ENCODE data around the gene DEFB114.
A peak's percentile ranks its signal among the peaks of the same experiment; 100 is the strongest.
"Not testable (repeated sequence)": the region's sequence is repeated elsewhere in the genome, so short reads cannot be mapped to it uniquely, and the experiment has no call there.

Gene DEFB114

GRCh38 chr6:49964064-49964463 is at the start of gene DEFB114:
DEFB114 (minus strand) TSS chr6:49964164; CDS start chr6:49964105, 59 bp downstream.
- DNase-seq: no peak

- DNase-seq: no peak
Observed at GRCh38 chr6:50007819-50008218, 43.9 kb upstream of the DEFB114 start.

- DNase-seq: no peak
Observed at GRCh38 chr6:50003139-50003538, 39.2 kb upstream of the DEFB114 start.

GRCh38 chr6:49995278-49995677 is 31.3 kb upstream of the DEFB114 start:
- no peak for DNase-seq

- DNase-seq: no peak
Observed at GRCh38 chr6:49988900-49989299, 24.9 kb upstream of the DEFB114 start.

- DNase-seq: no peak
Observed at GRCh38 chr6:49987749-49988148, 23.8 kb upstream of the DEFB114 start.

GRCh38 chr6:49986551-49986950 is 22.6 kb upstream of the DEFB114 start:
- no peak for DNase-seq

- DNase-seq: no peak
Observed at GRCh38 chr6:49982046-49982445, 18.1 kb upstream of the DEFB114 start.

- no peak for DNase-seq
Observed at GRCh38 chr6:49980898-49981297, 16.9 kb upstream of the DEFB114 start.

- DNase-seq: no peak
Observed at GRCh38 chr6:49979584-49979983, 15.6 kb upstream of the DEFB114 start.

GRCh38 chr6:49978332-49979226 is 14.6 kb upstream of the DEFB114 start:
- DNase-seq: no peak

- no peak for DNase-seq
Observed at GRCh38 chr6:49969605-49970004, 5.6 kb upstream of the DEFB114 start, which contains the start of gene DEFB113. DEFB113 (minus strand) TSS chr6:49969625; CDS start chr6:49969625, 0 bp downstream.

GRCh38 chr6:49966823-49967222 is 2.9 kb upstream of the DEFB114 start:
- no peak for DNase-seq

- no peak for DNase-seq
Observed at GRCh38 chr6:49966334-49966733, 2.4 kb upstream of the DEFB114 start.

GRCh38 chr6:49958180-49958579 is 5.8 kb downstream of the DEFB114 start:
- DNase-seq: no peak

- DNase-seq: no peak
Observed at GRCh38 chr6:49955847-49956246, 8.1 kb downstream of the DEFB114 start.

- DNase-seq: no peak
Observed at GRCh38 chr6:49951926-49952325, 12.0 kb downstream of the DEFB114 start.

GRCh38 chr6:49950415-49950751 is 13.6 kb downstream of the DEFB114 start:
- no peak for DNase-seq

- no peak for DNase-seq
Observed at GRCh38 chr6:49949062-49949461, 14.9 kb downstream of the DEFB114 start.

- no peak for DNase-seq
Observed at GRCh38 chr6:49946835-49947234, 17.1 kb downstream of the DEFB114 start.

- DNase-seq: not testable (repeated sequence)
Observed at GRCh38 chr6:49944068-49944467, 19.9 kb downstream of the DEFB114 start.

GRCh38 chr6:49939993-49940498 is 23.9 kb downstream of the DEFB114 start:
- DNase-seq: peak in 1 of 2 experiments; percentile 3

GRCh38 chr6:49937811-49938210 is 26.2 kb downstream of the DEFB114 start:
- DNase-seq: no peak

- no peak for DNase-seq
Observed at GRCh38 chr6:49937017-49937416, 26.9 kb downstream of the DEFB114 start.

GRCh38 chr6:49935387-49935786 is 28.6 kb downstream of the DEFB114 start:
- DNase-seq: no peak

Measured in NCI-H526 (cell line).